Lung (tissue), 12 donors: ENCODE results near the gene PPFIA2. TPM values are rescaled to one million over a fixed set of nuclear protein-coding genes. Genes with fewer than 3 reads are reported as not detected.
A peak's percentile ranks its signal among the peaks of the same experiment; 100 is the strongest.

Experiments used
- ATAC-seq: fragments of 200-7000 bp; cut with Tn5 transposase; one replicate; pipeline ENCODE4 v1.9.1; 2020; ENCODE audit warnings: moderate number of reproducible peaks; ENCODE audit not compliant: insufficient read depth, low FRiP score
- DNase-seq, 3 donors: peaks; one replicate each; pipeline ENCODE4 v3.0.0-alpha.2; 2013 to 2017
- H3K27ac ChIP-seq, 2 donors: one replicate each; pipeline ENCODE4 v1.5.1; 2013; ENCODE audit warnings: mild to moderate bottlenecking in 2 of 2, moderate library complexity in 2 of 2, control low read depth in 1 of 2, inconsistent platforms in 1 of 2, low read depth in 1 of 2, low read length in 1 of 2
- H3K27me3 ChIP-seq, 3 donors: one replicate each; pipeline ENCODE4 v1.5.1; 2013; ENCODE audit warnings: low read length in 2 of 3; ENCODE audit not compliant: control insufficient read depth in 3 of 3, insufficient read depth in 3 of 3
- H3K36me3 ChIP-seq, 4 donors: one replicate each; pipeline ENCODE4 v1.5.1; 2013; ENCODE audit warnings: low read length in 4 of 4, mild to moderate bottlenecking in 1 of 4, moderate library complexity in 1 of 4; ENCODE audit not compliant: control insufficient read depth in 4 of 4, insufficient read depth in 4 of 4
- H3K4me1 ChIP-seq, 5 donors: one replicate each; pipeline ENCODE4 v1.5.1; 2013; ENCODE audit warnings: low read length in 5 of 5, mild to moderate bottlenecking in 2 of 5, moderate library complexity in 1 of 5; ENCODE audit not compliant: control insufficient read depth in 5 of 5, insufficient read depth in 5 of 5
- H3K4me3 ChIP-seq: one replicate; pipeline ENCODE4 v1.5.1; 2013; ENCODE audit warnings: mild to moderate bottlenecking, control low read depth, moderate library complexity
- H3K9ac ChIP-seq, 2 donors: one replicate each; pipeline ENCODE4 v1.5.1; 2013; ENCODE audit warnings: low read length in 2 of 2, control low read depth in 1 of 2; ENCODE audit not compliant: insufficient read depth in 1 of 2
- H3K9me3 ChIP-seq, 4 donors: one replicate each; pipeline ENCODE4 v1.5.1; 2013; ENCODE audit warnings: low read length in 3 of 4, mild to moderate bottlenecking in 1 of 4, moderate library complexity in 1 of 4; ENCODE audit not compliant: control insufficient read depth in 4 of 4, insufficient read depth in 3 of 4
- CTCF ChIP-seq: IDR thresholded peaks from 2 replicates; pipeline ENCODE4 v1.5.1; 2012; ENCODE audit warnings: mild to moderate bottlenecking; ENCODE audit errors: control extremely low read depth, extremely low read depth
- WGBS, 2 donors: extraction: QIAGEN DNeasy Blood & Tissue Kit; methylation state at CpG; one replicate each; pipeline ENCODE4 v1.1.7; 2013; 5-methylcytosine and 5-hydroxymethylcytosine counted together
- polyA plus RNA-seq, 2 donors: library from polyadenylated mRNA; stranded (reverse); fragments of 200-250 nt; gene quantifications; one replicate each; pipeline ENCODE4 v1.2.1, GENCODE V29; 2013
- total RNA-seq, 2 donors: library from RNA; depleted of rRNA in 1 of 2; stranded (reverse); fragments of >200 nt in 1 of 2; gene quantifications; one replicate each; pipeline ENCODE4 v1.2.1, GENCODE V29; 2014 to 2021
- donor health status: control.
- donor health status: control.
- donor health status: Bipolar disorder and iron deficiency.
- donor health status: healthy.
- donor health status: DM: yes; HTN: yes; CAD: no.

The PPFIA2 gene
- total and polyA plus RNA-seq, 4 donors, result 0.09 to 2.3 (median 0.89) TPM

GRCh38 chr12:81610955-81611889 is 147.9 kb downstream of the PPFIA2 start:
- TF ChIP-seq CTCF, result no peak
- no peak overlapping the region for H3K4me3 ChIP-seq
- ATAC-seq, result no peak
- no peak overlapping the region for H3K9ac ChIP-seq
- H3K36me3 ChIP-seq, result no peaks in the 10 kb centered on the region
- WGBS, 2 donors, result 86 to 87% methylated on average over 18 of the region's 18 CpGs
- H3K27me3 ChIP-seq, result no peaks in the 10 kb centered on the region
- no peak for DNase-seq
- H3K27ac ChIP-seq, result no peak overlapping the region
- H3K4me1 ChIP-seq, result no peaks in the 10 kb centered on the region
- H3K9me3 ChIP-seq, result peaks cover 0 to 3% (median 0%) of the 10 kb centered on the region in 4 donors

- Histone ChIP-seq H3K36me3 (no peaks in the 10 kb centered on the region), H3K9ac (no peak overlapping the region), H3K27me3 (no peaks in the 10 kb centered on the region), H3K4me3 (no peak overlapping the region), H3K9me3 (no peaks in the 10 kb centered on the region), H3K27ac (no peak overlapping the region), H3K4me1 (peaks cover 0 to 3% (median 0%) of the 10 kb centered on the region in 5 donors)
- peak in 1 of 3 donors; percentile 21 for DNase-seq
- TF ChIP-seq CTCF, result no peak
- 56 to 65% methylated on average over 7 of the region's 7 CpGs for WGBS, 2 donors
- no peak for ATAC-seq
These were observed 161.1 kb downstream of the PPFIA2 start for GRCh38 chr12:81597928-81598604.

GRCh38 chr12:81596558-81596957 is 162.6 kb downstream of the PPFIA2 start:
- WGBS, 2 donors, result 52 to 72% methylated on average over 1 of the region's 1 CpG
- DNase-seq (no peak), ATAC-seq (no peak)
- no peak for TF ChIP-seq CTCF
- Histone ChIP-seq H3K27ac (no peak overlapping the region), H3K4me1 (peaks cover 0 to 3% (median 0%) of the 10 kb centered on the region in 5 donors), H3K9ac (no peak overlapping the region), H3K36me3 (no peaks in the 10 kb centered on the region), H3K4me3 (no peak overlapping the region), H3K9me3 (peaks cover 0 to 3% (median 0%) of the 10 kb centered on the region in 4 donors), H3K27me3 (no peaks in the 10 kb centered on the region)
